DOHH2 (cell line): ENCODE measurements around the gene DLG5.

Source experiments
- H3F3A ChIP-seq: fragments of 200-600 bp; sonication (generic), shearing (Covaris generic); 2 replicates; pipeline ENCODE4 v1.6.0; 2016; ENCODE audit warnings: antibody characterized with exemption, mild to moderate bottlenecking; ENCODE audit not compliant: control insufficient read depth, insufficient read depth
- H3K27ac ChIP-seq: fragments of 200-600 bp; sonication (generic); 2 replicates; pipeline ENCODE4 v1.5.1; 2014; ENCODE audit warnings: low read depth, mild to moderate bottlenecking, low read length, moderate library complexity
- H3K27me3 ChIP-seq: fragments of 200-600 bp; sonication (generic); 2 replicates; pipeline ENCODE4 v1.6.1; 2014; ENCODE audit warnings: mild to moderate bottlenecking, low read length, mixed read lengths; ENCODE audit not compliant: control insufficient read depth
- H3K36me3 ChIP-seq: fragments of 200-600 bp; sonication (generic); 2 replicates; pipeline ENCODE4 v1.6.1; 2014; ENCODE audit warnings: mild to moderate bottlenecking, low read length, moderate library complexity, mixed read lengths; ENCODE audit not compliant: control insufficient read depth
- H3K4me1 ChIP-seq: fragments of 200-600 bp; sonication (generic); 2 replicates; pipeline ENCODE4 v1.6.1; 2014; ENCODE audit warnings: mild to moderate bottlenecking, low read length, mixed read lengths; ENCODE audit not compliant: control insufficient read depth
- H3K4me2 ChIP-seq: fragments of 200-600 bp; sonication (generic); 2 replicates; pipeline ENCODE4 v1.6.0; 2014; ENCODE audit warnings: mild to moderate bottlenecking, low read length, moderate library complexity
- H3K4me3 ChIP-seq: fragments of 200-600 bp; sonication (generic); 2 replicates; pipeline ENCODE4 v1.5.1; 2014; ENCODE audit warnings: mild to moderate bottlenecking, low read length, mixed read lengths
- H3K79me2 ChIP-seq: fragments of 200-600 bp; sonication (generic); 2 replicates; pipeline ENCODE4 v1.6.1; 2014; ENCODE audit warnings: mild to moderate bottlenecking, low read length, mixed read lengths; ENCODE audit not compliant: control insufficient read depth
- H3K9me2 ChIP-seq: fragments of 200-600 bp; sonication (generic); replicated peaks from 2 replicates; pipeline ENCODE4 v1.6.1; 2014; ENCODE audit warnings: mild to moderate bottlenecking, low read length, mixed read lengths; ENCODE audit not compliant: control insufficient read depth
- H3K9me3 ChIP-seq: fragments of 200-600 bp; sonication (generic); 2 replicates; pipeline ENCODE4 v1.6.1; 2014; ENCODE audit warnings: antibody characterized with exemption, low read length, mixed read lengths; ENCODE audit not compliant: control insufficient read depth, insufficient read depth
- H4K20me1 ChIP-seq: fragments of 200-600 bp; sonication (generic); 2 replicates; pipeline ENCODE4 v1.6.0; 2014; ENCODE audit warnings: low read depth, mild to moderate bottlenecking, antibody characterized with exemption, low read length, moderate library complexity; ENCODE audit not compliant: control insufficient read depth, insufficient read depth
- CTCF ChIP-seq: fragments of 200-600 bp; sonication (generic); IDR thresholded peaks from one replicate; pipeline ENCODE4 v1.5.1; 2014; ENCODE audit warnings: antibody characterized with exemption, mild to moderate bottlenecking, low read depth, low read length; ENCODE audit not compliant: poor library complexity, severe bottlenecking
- EZH2phosphoT487 ChIP-seq: fragments of 200-600 bp; sonication (generic); IDR thresholded peaks from 2 replicates; pipeline ENCODE4 v1.6.1; 2017; ENCODE audit warnings: borderline replicate concordance, mild to moderate bottlenecking, antibody characterized with exemption, low read length, moderate library complexity, mixed read lengths

DLG5 gene

GRCh38 chr10:77857272-77857671 is 69.3 kb downstream of the DLG5 start:
- no peaks in the 10 kb centered on the region for H3K9me3 ChIP-seq
- H3F3A ChIP-seq: no peaks in the 10 kb centered on the region
- no peak overlapping the region for H3K27ac ChIP-seq
- H3K4me1 ChIP-seq: no peaks in the 10 kb centered on the region
- no peaks in the 10 kb centered on the region for H3K36me3 ChIP-seq
- H3K27me3 ChIP-seq: no peaks in the 10 kb centered on the region
- H3K79me2 ChIP-seq: no peaks in the 10 kb centered on the region
- H3K9me2 ChIP-seq: no peaks in the 10 kb centered on the region
- no peak overlapping the region for H3K4me3 ChIP-seq
- H3K4me2 ChIP-seq: no peak overlapping the region
- TF ChIP-seq CTCF (no peak), EZH2phosphoT487 (no peak)
- H4K20me1 ChIP-seq: no peaks in the 10 kb centered on the region

- Histone ChIP-seq H3F3A (no peaks in the 10 kb centered on the region), H3K9me3 (no peaks in the 10 kb centered on the region), H3K27me3 (no peaks in the 10 kb centered on the region), H3K9me2 (no peaks in the 10 kb centered on the region), H3K27ac (no peak overlapping the region), H3K4me1 (no peaks in the 10 kb centered on the region), H4K20me1 (no peaks in the 10 kb centered on the region), H3K79me2 (no peaks in the 10 kb centered on the region), H3K4me2 (no peak overlapping the region), H3K4me3 (no peak overlapping the region), H3K36me3 (no peaks in the 10 kb centered on the region)
- TF ChIP-seq CTCF (no peak), EZH2phosphoT487 (no peak)
These were observed 70.0 kb downstream of the DLG5 start for GRCh38 chr10:77856566-77856965.

GRCh38 chr10:77855404-77856155 is 71.0 kb downstream of the DLG5 start:
- H3K4me3 ChIP-seq: no peak overlapping the region
- no peaks in the 10 kb centered on the region for H3K36me3 ChIP-seq
- H3K4me2 ChIP-seq: no peak overlapping the region
- TF ChIP-seq CTCF (no peak), EZH2phosphoT487 (no peak)
- H3K27me3 ChIP-seq: no peaks in the 10 kb centered on the region
- no peaks in the 10 kb centered on the region for H3K79me2 ChIP-seq
- H4K20me1 ChIP-seq: no peaks in the 10 kb centered on the region
- no peaks in the 10 kb centered on the region for H3K4me1 ChIP-seq
- H3F3A ChIP-seq: no peaks in the 10 kb centered on the region
- no peak overlapping the region for H3K27ac ChIP-seq
- no peaks in the 10 kb centered on the region for H3K9me3 ChIP-seq
- H3K9me2 ChIP-seq: no peaks in the 10 kb centered on the region

- H3K36me3 ChIP-seq: no peaks in the 10 kb centered on the region
- H3F3A ChIP-seq: no peaks in the 10 kb centered on the region
- H3K27ac ChIP-seq: no peak overlapping the region
- H3K4me3 ChIP-seq: no peak overlapping the region
- no peaks in the 10 kb centered on the region for H3K9me2 ChIP-seq
- TF ChIP-seq EZH2phosphoT487 (no peak), CTCF (no peak)
- H3K9me3 ChIP-seq: no peaks in the 10 kb centered on the region
- no peaks in the 10 kb centered on the region for H3K79me2 ChIP-seq
- H4K20me1 ChIP-seq: no peaks in the 10 kb centered on the region
- H3K4me1 ChIP-seq: no peaks in the 10 kb centered on the region
- H3K4me2 ChIP-seq: no peak overlapping the region
- no peaks in the 10 kb centered on the region for H3K27me3 ChIP-seq
These were observed 72.4 kb downstream of the DLG5 start for GRCh38 chr10:77854115-77854514.
